Nucleus accumbens (tissue), 56 donors: ENCODE measurements around the gene ATP5PO.
A peak's percentile ranks its signal among the peaks of the same experiment; 100 is the strongest.
"Not testable (repeated sequence)": the region's sequence is repeated elsewhere in the genome, so short reads cannot be mapped to it uniquely, and the experiment has no call there.

Experiments used
- DNase-seq, 56 donors: peaks; one replicate each; lab custom pipeline; 2025; lab: John Stamatoyannopoulos, UW

The ATP5PO gene

DNA sequence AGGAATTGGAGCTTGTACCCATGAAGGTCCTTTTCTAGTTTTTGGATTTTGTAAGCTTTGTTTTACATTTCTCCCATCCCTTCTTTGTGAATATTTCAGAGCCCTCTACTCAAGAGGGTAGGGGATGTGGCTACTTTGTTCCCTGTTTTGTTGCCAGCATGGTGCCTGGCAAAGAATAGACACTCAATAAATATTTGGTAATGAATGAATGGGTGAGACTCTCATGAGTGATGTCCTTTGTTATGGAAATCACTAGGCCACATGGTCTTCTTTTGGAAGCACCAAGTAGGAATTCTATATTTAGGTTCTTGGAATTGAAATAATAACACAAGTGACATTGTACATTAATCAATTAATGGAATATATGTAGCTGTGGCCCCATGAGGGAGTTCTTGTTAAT is 26.8 kb upstream of the ATP5PO start:
- DNase-seq = no peak

DNA sequence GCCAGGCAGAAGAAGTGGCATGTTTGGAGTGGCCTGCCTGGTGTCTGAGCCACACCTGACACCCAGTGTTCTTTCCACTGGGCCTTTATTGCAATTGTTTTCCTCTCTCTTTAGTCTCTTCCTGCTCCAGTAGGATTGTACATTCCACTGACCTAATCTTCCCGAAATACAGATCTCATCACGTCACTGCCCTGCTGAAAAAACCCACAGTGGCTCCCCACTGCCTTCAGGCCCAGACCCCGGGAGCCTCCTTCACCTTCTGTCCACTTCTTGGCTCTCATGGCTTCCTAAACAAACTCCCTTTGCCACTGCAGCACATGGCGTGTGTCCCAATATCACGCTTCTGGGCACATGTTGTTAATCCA is 25.3 kb upstream of the ATP5PO start:
- DNase-seq = no peak

DNA sequence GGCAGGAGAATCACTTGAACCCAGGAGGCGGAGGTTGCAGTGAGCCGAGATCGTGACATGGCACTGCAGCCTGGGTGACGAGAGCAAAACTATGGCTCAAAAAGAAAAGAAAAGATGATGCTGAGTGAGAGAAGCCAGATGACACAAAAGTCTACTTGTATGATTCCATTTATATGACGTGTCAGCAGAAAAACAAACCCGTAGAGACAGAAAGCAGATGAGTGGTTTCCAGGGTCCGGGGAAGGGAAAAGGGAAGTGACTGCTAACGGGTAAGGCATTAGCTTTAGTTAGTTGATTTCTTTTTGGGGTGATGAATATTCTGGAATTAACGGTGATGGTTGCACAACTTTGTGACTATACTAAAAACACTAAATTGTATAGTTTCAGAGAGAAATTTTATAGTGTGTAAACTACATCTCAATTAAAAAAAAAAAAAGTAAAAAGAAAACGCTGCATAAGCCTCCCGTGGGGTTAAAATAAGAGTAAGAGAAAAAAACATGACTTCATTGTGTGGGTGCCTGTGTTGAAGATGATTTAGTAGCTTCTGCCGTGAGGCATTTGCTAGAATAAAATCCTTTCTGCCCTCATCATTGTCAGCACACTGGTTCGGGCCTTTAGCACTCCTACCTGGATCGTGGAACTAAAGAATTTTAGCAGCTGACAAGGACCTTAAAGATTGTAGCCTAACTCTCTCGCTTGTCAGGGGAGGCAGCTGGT is 24.7 kb upstream of the ATP5PO start:
- DNase-seq = no peak

DNA sequence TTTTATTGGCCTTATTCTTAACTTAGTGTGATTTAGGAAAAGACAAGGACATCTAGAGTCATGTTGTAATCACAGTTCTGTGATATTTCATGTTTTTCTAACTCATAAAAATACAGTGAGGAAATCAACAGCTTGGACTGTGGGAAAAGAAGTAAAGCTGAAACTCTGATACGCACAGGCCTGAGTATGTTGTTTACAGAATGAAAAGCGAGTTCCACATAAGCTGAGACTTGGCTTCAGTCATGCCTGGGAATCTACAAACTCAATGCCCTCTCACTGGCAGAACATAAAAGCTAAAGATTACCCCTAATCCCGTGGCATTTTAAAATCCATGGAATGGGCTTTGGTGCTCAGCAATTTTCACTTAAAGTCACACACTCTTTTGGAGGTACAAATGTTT is 23.6 kb upstream of the ATP5PO start:
- DNase-seq = no peak

DNA sequence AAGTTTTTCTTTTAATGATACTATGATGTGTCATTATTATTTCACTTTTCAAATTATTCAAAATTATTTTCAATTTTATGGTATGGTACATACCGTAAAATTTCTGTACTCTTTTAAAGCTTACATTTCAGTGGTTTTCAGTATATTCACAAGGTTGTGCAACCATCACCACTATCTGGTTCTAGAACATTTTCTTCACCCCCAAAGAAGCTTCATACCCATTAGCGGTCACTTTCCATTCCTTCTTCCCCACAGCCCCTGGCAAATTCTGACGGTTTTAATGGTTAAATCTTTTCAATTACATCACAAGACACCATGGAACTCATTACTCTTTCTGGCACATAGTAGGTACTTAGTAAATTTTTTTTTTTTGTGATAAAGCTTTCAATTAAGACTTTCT is 22.8 kb upstream of the ATP5PO start:
- DNase-seq = no peak

DNA sequence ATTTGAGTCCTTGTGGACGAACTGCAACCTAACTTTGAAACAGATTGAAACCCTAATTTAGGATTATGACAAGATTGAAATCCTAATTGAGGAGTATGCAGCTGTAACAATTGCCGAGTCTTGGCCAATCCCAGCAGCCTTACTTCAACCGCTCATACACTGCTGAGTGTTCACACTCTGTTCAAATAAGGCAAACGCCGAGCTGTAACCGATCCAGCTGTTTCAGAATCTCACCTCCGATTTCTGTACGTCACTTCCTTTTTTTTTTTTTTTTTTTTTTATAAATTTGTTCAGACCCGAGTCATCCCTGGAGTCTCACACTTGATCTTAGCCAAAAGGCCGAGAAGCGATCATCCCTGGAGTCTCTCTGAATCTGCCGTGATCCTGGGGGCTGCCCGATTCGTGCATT is 22.3 kb upstream of the ATP5PO start:
- no peak for DNase-seq

DNA sequence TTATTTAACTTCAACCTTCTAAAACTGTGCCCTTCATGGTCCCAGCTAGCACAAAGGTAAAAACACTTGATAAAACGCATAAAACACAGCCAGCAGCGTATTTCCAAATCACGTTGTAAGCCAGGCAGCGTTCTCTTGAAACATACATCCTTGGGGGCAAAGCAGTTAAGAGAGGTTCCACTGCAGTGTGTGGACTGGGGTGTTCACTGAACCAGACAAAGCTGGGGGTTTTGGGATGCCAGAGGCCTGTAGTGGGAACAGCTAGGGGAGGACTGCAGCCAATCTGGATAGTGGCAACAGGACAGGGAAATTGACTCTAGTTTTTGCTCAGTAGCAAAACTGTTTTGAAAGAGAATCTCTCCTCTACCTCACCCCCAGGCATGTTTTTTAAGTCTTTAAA is 21.5 kb upstream of the ATP5PO start:
- no peak for DNase-seq

DNA sequence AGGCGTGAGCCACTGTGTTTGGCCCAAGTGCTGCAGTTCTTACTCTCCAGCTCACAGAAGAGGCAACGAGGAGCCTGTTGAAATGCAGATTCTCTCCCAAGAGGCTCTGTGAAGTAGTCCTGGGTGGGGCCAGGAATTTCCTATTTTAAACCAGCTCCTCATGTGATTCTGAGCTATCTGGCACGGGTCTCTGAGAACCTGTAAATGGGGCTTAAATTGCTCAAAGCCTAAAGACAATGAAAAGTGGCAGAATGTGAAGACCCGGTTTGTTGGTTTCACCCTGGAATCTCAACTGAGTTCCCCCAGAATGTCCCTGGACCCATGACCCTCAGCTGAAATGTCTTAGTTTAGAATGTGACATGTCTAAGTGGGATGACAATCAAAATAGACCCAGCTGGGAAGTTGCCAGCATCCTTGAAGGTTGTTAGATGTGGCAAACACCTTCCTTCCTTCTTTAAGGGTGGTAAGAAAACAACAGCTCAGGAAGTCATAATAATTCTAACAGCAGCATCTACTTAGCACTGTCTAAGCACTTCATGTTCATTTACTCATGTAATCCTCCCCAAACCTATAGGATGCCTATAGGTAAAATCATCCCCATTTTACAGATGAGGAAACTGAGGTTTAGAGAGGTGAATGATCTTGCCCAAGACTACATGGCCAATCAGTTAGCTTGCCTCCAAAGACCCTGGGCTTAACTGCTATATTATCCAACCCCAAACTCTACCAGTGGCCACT is 20.9 kb upstream of the ATP5PO start:
- no peak for DNase-seq

DNA sequence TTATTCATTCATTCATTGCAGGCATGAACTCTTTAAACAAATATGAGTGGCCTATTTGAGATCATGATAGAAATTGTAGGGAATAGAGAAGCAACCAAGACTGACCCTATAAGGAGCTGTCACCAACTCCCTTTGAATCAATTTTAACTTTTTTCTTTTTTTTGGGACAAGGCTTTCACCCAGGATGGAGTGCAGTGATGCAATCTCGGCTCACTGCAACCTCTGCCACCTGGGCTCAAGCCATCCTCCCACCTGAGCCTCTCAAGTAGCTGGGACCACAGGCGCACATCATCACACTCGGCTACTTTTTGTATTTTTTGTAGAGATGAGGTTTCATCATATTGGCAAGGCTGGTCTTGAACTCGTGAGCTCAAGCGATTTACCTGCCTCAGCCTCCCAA is 17.1 kb upstream of the ATP5PO start:
- no peak for DNase-seq

DNA sequence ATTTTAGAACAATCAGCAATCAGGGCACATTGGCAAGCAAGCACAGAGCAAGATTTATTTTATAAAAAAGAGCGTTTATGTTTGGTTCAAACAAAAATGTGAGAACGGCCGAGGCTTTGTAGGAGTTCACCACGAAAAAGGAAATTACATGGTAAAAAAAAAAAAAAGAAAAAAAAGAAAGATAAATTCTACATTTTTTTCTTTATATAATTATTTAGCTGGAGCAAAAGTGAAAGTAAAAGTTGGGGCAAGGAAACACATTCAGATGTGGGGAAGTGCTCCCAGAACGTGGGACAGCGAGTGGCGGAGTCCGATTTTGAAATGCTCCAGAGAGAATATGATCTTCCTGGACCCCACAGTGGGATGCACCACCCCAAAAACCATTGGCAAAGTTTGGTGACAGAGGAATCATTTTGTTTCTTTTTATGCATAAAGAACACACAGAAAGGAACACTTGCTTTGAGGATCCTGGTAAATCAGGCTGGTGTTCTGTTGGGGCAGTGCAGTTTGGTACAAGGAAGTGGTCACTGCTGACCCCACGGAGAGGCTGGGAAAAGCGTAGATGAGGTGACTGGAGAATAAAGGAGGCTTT is 16.3 kb upstream of the ATP5PO start:
- no peak for DNase-seq

DNA sequence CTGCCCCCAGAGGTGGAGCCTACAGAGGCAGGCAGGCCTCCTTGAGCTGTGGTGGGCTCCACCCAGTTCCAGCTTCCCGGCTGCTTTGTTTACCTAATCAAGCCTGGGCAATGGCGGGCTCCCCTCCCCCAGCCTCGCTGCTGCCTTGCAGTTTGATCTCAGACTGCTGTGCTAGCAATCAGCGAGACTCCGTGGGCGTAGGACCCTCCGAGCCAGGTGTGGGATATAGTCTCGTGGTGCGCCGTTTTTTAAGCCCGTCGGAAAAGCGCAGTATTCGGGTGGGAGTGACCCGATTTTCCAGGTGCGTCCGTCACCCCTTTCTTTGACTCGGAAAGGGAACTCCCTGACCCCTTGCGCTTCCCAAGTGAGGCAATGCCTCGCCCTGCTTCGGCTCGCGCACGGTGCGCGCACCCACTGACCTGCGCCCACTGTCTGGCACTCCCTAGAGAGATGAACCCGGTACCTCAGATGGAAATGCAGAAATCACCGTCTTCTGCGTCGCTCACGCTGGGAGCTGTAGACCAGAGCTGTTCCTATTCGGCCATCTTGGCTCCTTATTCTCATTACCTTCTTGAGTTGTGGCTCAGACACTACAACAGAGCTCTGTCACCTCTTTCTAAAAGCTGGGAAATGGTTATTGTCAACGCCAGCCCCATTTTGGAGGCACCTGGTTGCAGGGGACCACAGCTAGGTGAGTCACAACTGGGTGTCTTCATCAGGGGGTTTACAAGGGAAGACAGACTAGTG is 15.6 kb upstream of the ATP5PO start:
- DNase-seq = not testable (repeated sequence)

DNA sequence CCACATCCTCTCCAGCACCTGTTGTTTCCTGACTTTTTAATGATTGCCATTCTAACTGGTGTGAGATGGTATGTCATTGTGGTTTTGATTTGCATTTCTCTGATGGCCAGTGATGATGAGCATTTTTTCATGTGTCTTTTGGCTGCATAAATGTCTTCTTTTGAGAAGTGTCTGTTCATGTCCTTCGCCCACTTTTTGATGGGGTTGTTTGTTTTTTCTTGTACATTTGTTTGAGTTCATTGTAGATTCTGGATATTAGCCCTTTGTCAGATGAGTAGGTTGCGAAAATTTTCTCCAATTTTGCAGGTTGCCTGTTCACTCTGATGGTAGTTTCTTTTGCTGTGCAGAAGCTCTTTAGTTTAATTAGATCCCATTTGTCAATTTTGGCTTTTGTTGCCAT is 10.6 kb upstream of the ATP5PO start:
- not testable (repeated sequence) for DNase-seq

DNA sequence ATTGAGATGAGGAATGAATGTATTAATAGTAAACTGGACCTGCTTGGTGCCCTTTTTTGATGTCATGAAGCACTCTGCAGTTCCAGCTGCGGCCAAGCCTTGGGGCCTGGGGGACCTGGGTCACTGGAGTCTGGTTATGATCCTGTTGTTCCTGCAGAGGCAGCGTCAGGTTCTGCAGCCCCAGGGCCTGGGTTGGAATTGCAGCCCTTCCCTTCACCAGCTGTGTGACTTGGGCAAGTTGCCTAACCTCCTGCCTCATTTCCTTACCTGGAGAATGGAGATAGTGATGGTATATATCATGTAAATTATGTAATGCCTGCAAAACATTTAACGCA is 9.1 kb upstream of the ATP5PO start:
- peak in 3 of 56 donors; percentile 8 to 18 (median 16) for DNase-seq

DNA sequence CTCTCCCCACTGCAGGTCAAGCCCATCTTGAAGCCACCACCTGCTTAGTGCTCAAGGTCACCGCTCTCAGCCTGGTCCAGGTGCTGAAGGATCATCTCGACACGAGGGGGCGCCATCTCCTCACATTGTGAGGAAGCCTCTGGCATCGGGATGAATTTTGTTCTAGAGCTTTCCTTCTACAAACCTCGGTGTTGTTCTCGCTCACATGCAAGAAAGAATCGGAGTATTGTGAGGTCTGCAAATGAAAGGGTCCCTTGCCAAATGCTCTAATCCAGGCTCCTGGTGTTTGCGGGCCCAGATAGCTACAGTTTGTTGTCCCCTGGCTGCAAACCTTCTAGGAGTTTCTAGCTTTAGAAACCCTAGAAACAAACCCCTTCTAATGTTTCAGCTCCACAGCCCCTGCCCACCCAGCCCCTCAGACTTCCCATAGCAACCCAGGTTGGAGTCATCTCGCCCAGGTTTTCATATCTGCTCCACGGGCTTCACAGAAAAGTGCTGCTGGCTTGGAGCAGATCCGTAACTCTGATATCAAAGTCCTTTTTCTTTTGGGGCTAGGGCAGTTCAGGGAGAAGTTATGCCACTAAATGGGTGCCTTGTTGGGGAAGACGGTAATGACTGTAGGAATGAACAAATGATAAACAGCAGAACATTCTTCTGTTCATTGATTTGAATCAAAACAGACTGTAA is 8.6 kb upstream of the ATP5PO start:
- DNase-seq = peak in 55 of 56 donors; percentile 23 to 96 (median 81)

DNA sequence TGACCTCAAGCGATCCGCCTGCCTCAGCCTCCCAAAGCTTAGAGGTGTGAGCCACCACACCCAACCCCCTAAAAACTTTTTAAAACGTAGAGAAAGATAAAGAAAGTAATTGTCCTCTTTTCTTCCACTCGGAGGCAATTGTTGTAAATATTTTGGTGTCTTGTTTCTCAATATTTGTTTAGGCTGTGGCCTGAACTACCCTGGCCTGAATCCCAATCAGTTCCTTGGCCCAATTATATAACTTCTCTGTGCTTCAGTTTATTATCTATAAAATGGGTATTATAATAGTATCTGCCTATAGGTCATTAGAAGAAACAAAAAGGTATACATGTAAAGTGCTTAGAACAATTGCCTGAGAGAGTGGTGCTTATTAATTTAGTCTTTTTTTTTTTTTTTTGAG is 1.8 kb upstream of the ATP5PO start:
- DNase-seq = no peak

DNA sequence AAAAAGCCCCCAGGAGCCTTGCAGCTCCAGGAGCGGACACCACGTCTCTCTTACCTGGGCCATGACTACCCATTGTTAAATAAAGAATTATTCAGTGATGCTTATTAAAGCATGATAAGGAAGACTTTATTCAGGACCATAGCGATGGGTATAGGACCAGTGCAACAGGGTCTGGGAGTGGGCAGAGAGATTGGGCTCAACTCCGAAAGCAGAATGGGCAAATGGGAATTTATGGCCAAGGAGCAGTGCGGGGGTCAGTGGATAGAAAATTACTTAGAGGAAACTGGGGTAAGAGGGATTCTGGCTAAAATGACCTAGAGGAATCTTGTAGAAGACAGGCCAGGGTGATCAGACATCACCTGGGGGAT is 580 bp upstream of the ATP5PO start:
- peak in 1 of 56 donors; percentile 34 for DNase-seq

DNA sequence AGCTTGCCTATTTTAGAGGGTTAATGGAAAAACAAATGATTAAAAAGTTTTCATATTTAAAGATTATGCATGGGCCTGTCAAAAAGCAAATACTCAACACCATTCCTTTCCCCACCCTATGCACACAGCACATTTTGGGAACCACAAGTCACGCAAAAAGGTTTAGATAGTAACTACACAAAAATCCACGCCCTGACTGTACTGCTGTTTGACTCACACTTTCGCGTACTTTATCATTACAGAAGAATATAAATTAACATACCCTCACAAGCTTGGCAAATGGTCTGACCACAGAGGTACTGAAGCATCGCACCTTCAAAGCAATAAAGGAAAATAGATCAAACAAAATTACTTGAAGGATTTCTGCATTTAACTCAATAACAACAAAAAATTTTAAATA is 1.4 kb downstream of the ATP5PO start:
- no peak for DNase-seq

DNA sequence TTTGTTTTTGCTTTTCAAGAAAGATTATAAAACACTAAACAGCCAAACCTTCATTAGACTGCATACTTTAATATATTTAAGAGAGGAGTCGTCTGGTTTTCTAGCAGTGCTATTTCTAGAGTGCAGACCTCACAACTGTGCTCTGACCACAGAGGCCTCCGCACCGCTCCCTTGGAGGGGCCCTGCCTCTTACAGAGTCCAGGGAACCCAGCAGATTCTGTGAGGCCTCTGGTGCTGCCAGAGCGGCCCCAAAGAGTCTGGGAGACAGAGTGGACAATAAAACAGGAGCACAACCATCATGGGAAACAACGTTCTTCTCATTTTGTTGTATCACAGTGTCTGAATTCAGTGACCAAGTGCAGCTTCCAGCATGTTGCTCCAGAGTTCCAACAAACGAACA is 5.8 kb downstream of the ATP5PO start:
- no peak for DNase-seq

DNA sequence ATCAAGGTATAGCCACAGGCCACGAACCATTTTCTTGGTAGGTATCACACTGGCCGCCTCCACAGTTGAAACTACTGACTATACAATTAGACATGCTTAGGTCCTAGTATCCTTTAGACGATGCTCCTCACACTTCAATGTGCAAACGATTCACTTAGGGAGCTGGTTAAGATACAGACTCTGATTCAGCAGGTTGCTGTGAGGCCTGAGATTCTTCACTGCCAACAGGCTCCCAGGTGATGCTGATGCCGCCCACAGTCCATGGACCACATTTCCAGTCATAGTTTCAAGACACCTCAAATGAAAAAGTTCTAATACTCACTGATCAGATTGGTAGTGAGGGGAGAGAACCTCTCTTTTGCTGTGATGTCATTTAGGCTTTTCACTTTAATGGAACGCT is 6.8 kb downstream of the ATP5PO start:
- DNase-seq = no peak

DNA sequence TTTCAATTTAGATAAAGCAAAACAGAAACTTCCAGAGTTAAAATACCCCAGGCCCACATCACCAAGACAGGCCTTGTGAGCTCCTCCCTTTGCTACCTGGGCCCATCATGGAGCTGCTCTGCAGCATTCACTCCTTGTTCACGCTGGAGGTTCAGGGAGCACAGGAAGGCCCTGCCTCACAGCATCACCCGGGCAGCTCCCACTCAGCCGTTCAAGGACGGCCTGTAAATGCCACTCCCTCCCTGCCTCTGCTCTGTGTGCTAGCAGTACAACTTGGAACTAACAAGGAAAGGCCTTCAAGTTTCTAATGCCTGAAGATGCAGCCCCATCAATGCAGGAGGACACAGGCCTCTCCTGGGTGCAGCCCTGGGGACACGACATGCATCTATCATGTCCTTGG is 11.6 kb downstream of the ATP5PO start:
- peak in 3 of 56 donors; percentile 2 to 8 (median 6) for DNase-seq

DNA sequence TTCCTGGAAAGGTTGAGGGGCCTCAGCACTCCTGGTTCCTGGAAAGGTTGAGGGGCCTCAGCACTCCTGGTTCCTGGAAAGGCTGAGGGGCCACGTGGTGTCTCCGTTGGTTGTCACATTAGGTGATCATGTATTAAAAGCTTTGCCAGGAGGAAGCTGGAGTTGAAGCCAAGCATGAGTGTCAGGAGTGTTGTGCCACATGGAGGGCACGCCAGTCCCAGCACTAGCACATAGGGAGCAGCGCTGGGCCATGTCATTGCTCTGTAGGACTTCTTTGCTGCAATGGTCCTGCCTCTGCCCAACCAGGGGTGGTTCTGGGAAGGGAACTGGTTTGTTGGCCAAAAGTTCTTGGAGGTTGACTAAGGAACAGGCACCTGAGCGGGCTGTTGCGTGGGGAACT is 13.3 kb downstream of the ATP5PO start:
- no peak for DNase-seq
